Neural crest cell (in vitro differentiated cells): ENCODE measurements around the gene CHTF18. TPM values are rescaled to one million over a fixed set of nuclear protein-coding genes. Genes with fewer than 3 reads are reported as not detected.

Source experiments
- DNase-seq: peaks from one replicate; pipeline ENCODE4 v3.0.0; 2021; ENCODE audit warnings: low read depth, mixed read lengths, low spot score
- H3K27ac Mint-ChIP-seq: one replicate; pipeline ENCODE4 v1.8.0; 2021; ENCODE audit warnings: mild to moderate bottlenecking, mixed read lengths; ENCODE audit not compliant: unreplicated experiment
- H3K27me3 Mint-ChIP-seq: 2 replicates; pipeline ENCODE4 v1.8.0; 2021; ENCODE audit warnings: low read depth, mild to moderate bottlenecking, mixed read lengths
- H3K36me3 Mint-ChIP-seq: 2 replicates; pipeline ENCODE4 v1.8.0; 2021; ENCODE audit warnings: low read depth, mild to moderate bottlenecking, mixed read lengths
- H3K4me1 Mint-ChIP-seq: 2 replicates; pipeline ENCODE4 v1.8.0; 2021; ENCODE audit warnings: mixed read lengths
- H3K4me3 Mint-ChIP-seq: one replicate; pipeline ENCODE4 v1.8.0; 2021; ENCODE audit warnings: mild to moderate bottlenecking, mixed read lengths
- H3K9me3 Mint-ChIP-seq: 2 replicates; pipeline ENCODE4 v1.8.0; 2021; ENCODE audit warnings: mixed read lengths
- CTCF ChIP-seq: fragments of 200-600 bp; sonication (generic); conservative IDR thresholded peaks from 2 replicates; pipeline ENCODE4 v1.5.0; 2021; ENCODE audit warnings: antibody characterized with exemption, mild to moderate bottlenecking
- total RNA-seq: library from RNA; stranded (reverse); gene quantifications from 2 replicates; pipeline ENCODE4 v1.2.1, GENCODE V29; 2021

CHTF18 gene
- total RNA-seq, 1 donor from 2014 or later = 169 TPM

DNA sequence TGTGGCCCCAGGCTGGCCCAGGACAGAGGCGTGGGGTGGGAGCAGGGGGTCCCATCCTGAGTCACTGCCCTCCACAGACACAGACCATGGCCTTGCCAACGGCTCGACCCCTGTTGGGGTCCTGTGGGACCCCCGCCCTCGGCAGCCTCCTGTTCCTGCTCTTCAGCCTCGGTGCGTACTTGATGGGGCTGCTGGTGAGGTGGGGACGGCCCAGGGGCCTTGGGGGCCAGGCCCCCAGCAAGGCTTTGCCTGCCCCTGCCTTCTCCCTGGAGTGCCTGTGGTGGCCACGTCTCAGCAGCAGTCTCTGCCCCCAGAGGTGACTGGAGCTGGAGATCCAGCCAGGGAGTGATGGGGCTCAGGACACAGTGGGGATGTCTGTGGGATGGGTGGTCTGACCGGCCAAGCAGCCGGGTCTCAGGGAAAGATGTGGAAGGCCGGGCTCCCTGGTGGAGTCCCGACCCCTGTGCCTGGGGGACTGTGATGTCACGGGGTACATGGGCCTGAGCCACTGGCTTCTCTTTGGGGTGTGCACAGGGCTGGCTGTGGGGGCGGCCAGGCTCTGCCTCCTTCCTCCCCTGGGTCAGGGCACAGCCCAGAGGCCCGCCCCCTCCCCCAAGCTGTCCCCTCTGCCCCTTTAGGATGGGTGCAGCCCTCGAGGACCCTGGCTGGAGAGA is 25.7 kb upstream of the CHTF18 start:
- no peaks in the 10 kb centered on the region for H3K4me1 Mint-ChIP-seq
- DNase-seq = no peak
- H3K27me3 Mint-ChIP-seq = no peaks in the 10 kb centered on the region
- no peak for TF ChIP-seq CTCF
- H3K9me3 Mint-ChIP-seq = no peaks in the 10 kb centered on the region
- H3K4me3 Mint-ChIP-seq = no peak overlapping the region
- no peaks in the 10 kb centered on the region for H3K36me3 Mint-ChIP-seq
- no peak overlapping the region for H3K27ac Mint-ChIP-seq

DNA sequence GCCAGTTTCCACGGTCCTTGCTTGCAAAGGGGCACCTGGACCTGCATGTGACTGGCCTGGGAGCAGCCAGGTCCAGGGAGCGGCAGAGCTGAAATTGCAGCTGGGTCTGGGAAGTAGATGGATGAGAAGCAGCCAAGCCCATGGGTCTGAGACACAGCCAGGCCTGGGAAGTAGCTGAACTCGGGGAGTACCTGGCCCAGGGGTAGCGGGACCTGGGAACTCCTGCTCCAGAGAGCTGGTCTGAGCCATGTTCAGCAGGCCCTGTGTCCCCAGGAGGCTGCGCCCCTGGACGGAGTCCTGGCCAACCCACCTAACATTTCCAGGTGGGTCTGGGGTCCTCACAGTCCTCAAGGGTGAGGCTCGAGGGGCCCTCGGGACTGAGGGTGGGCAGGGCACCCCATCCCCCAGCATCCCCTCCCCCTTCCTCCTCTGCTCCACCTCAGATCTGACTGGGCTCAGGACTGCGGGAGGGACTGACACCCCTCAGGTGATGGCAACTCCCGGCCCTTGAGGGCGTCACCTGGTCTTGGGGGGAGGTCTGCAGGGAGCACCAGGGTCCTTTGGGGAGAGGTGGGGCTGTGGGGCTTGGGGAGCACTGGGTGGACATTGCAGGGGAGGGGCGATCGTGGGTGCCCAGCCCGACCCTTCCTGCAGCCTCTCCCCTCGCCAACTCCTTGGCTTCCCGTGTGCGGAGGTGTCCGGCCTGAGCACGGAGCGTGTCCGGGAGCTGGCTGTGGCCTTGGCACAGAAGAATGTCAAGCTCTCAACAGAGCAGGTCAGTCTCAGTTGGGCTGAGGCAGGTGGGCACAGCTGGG is 24.8 kb upstream of the CHTF18 start:
- TF ChIP-seq CTCF = no peak
- no peaks in the 10 kb centered on the region for H3K9me3 Mint-ChIP-seq
- H3K4me3 Mint-ChIP-seq = no peak overlapping the region
- H3K27ac Mint-ChIP-seq = no peak overlapping the region
- H3K27me3 Mint-ChIP-seq = no peaks in the 10 kb centered on the region
- no peaks in the 10 kb centered on the region for H3K4me1 Mint-ChIP-seq
- no peak for DNase-seq
- no peaks in the 10 kb centered on the region for H3K36me3 Mint-ChIP-seq

GRCh38 chr16:764184-764750 is 24.2 kb upstream of the CHTF18 start:
- TF ChIP-seq CTCF = no peak
- Mint-ChIP-seq H3K4me1 (no peaks in the 10 kb centered on the region), H3K36me3 (no peaks in the 10 kb centered on the region), H3K9me3 (no peaks in the 10 kb centered on the region), H3K27ac (no peak overlapping the region), H3K27me3 (no peaks in the 10 kb centered on the region), H3K4me3 (no peak overlapping the region)
- DNase-seq = no peak

GRCh38 chr16:764848-765487 is 23.5 kb upstream of the CHTF18 start:
- no peak for TF ChIP-seq CTCF
- no peak overlapping the region for H3K27ac Mint-ChIP-seq
- no peaks in the 10 kb centered on the region for H3K4me1 Mint-ChIP-seq
- H3K9me3 Mint-ChIP-seq = no peaks in the 10 kb centered on the region
- H3K27me3 Mint-ChIP-seq = no peaks in the 10 kb centered on the region
- DNase-seq = no peak
- H3K4me3 Mint-ChIP-seq = no peak overlapping the region
- H3K36me3 Mint-ChIP-seq = no peaks in the 10 kb centered on the region

DNA sequence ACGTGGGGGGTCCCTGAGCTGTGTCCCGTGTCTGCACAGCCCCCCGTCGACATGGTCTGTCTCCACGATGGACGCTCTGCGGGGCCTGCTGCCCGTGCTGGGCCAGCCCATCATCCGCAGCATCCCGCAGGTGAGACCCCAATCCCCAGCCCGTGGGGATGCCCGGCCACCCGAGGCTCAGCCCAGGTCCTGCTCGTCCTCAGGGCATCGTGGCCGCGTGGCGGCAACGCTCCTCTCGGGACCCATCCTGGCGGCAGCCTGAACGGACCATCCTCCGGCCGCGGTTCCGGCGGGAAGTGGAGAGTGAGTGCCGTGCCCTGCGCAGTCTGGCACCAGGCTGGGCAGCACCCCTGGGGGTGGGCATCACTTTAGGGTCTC is 22.9 kb upstream of the CHTF18 start:
- Mint-ChIP-seq H3K4me3 (no peak overlapping the region), H3K4me1 (no peaks in the 10 kb centered on the region), H3K27me3 (no peaks in the 10 kb centered on the region), H3K27ac (no peak overlapping the region), H3K36me3 (no peaks in the 10 kb centered on the region), H3K9me3 (no peaks in the 10 kb centered on the region)
- DNase-seq = no peak
- TF ChIP-seq CTCF = no peak
